Gastroesophageal sphincter (tissue), 3 donors: ENCODE results near the gene ALDH1L1.

Source experiments
- CTCF ChIP-seq, 4 experiments: fragments of 200-600 bp in 2 of 4; fragments of 450-650 bp in 2 of 4; sonication (generic) in 1 of 4; IDR thresholded peaks; one replicate each; pipeline ENCODE4 v1.5.1; 2017 to 2019; ENCODE audit warnings: antibody characterized with exemption in 4 of 4, mild to moderate bottlenecking in 2 of 4, moderate library complexity in 2 of 4
- EP300 ChIP-seq: sonication (generic); formaldehyde crosslinking; IDR thresholded peaks from one replicate; pipeline ENCODE4 v1.6.1; 2017; ENCODE audit warnings: antibody characterized with exemption, mild to moderate bottlenecking
- POLR2A ChIP-seq, 2 donors: fragments of 450-650 bp; IDR thresholded peaks; one replicate each; pipeline ENCODE4 v1.6.1; 2017; ENCODE audit warnings: antibody characterized with exemption in 2 of 2, mild to moderate bottlenecking in 2 of 2, moderate library complexity in 1 of 2
- POLR2AphosphoS5 ChIP-seq: sonication (generic); formaldehyde crosslinking; IDR thresholded peaks from one replicate; pipeline ENCODE4 v1.6.1; 2017; ENCODE audit warnings: antibody characterized with exemption

GRCh38 chr3:126127904-126128303, 52.5 kb downstream of the ALDH1L1 start:
- TF ChIP-seq CTCF (IDR thresholded peaks at IDR 0.05) (no peak), POLR2A (IDR thresholded peaks at IDR 0.05) (no peak), EP300 (no peak), POLR2AphosphoS5 (no peak)
